ENCODE results near the gene DST. TPM values are rescaled to one million over a fixed set of nuclear protein-coding genes. Genes with fewer than 3 reads are reported as not detected.
A peak's percentile ranks its signal among the peaks of the same experiment; 100 is the strongest.

The DST gene
- total and polyA plus RNA-seq, 2 donors = 125 to 818 TPM

DNA sequence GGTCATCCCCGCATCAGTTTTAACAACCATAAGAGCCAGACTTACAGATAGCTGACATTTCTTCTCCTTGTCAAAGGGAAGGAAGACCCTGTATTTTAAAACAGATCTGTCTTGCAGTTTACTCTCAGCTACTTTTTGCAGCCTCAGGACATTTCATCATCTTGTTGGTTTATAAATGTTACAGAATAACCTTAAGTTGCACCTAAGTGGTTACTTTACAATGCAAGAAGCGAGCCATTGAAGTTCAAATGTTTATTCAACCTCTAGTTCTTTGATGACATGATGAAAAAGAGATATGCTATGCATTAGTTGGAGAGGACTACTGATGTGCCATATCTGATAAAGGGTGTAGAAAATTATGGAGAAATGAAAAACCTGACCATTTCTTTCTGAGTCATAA lies 207.4 kb downstream of the DST start:
- no peak for DNase-seq (ENCODE audit: extremely low spot score)
- H3K36me3 ChIP-seq (ENCODE audit: insufficient read depth) = no peaks in the 10 kb centered on the region
- H3K27ac ChIP-seq (ENCODE audit: low read depth) = no peak overlapping the region
- WGBS = 65% methylated on average over 2 of the region's 2 CpGs
- H3K4me3 ChIP-seq (ENCODE audit: low read depth, low read length) = no peak overlapping the region
- H3K4me1 ChIP-seq (ENCODE audit: insufficient read depth) = no peaks in the 10 kb centered on the region

DNA sequence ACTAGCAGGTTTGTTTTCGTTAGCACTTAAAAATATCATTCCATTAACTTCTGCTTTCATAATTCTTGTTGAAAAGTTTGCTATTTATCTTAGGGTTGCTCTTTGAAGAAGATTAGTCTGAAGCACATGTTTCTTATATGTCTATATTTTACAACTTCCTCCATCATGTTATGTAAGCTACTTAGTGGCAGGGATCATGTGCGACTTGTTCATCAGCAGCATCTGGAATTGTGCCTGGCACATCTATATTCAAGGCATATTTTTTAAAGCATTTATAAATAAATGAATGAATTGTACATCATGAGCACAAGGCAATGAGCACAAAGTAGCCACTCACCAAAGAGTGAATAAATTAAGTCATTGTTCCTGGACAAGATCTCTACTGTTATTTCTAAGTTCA lies 208.1 kb downstream of the DST start:
- H3K4me3 ChIP-seq (ENCODE audit: low read depth, low read length) = no peak overlapping the region
- no peak overlapping the region for H3K27ac ChIP-seq (ENCODE audit: low read depth)
- H3K4me1 ChIP-seq (ENCODE audit: insufficient read depth) = no peaks in the 10 kb centered on the region
- no peaks in the 10 kb centered on the region for H3K36me3 ChIP-seq (ENCODE audit: insufficient read depth)
- no peak for DNase-seq (ENCODE audit: extremely low spot score)
- 81% methylated on average over 2 of the region's 2 CpGs for WGBS

GRCh38 chr6:56433119-56433518 lies 209.6 kb downstream of the DST start:
- 90% methylated on average over 36 of the region's 36 CpGs for WGBS

GRCh38 chr6:56432194-56432593 lies 210.5 kb downstream of the DST start:
- Histone ChIP-seq H3K36me3 (ENCODE audit: insufficient read depth) (no peaks in the 10 kb centered on the region), H3K4me3 (ENCODE audit: low read depth, low read length) (no peak overlapping the region), H3K27ac (ENCODE audit: low read depth) (no peak overlapping the region), H3K4me1 (ENCODE audit: insufficient read depth) (no peaks in the 10 kb centered on the region)
- 98% methylated on average over 24 of the region's 24 CpGs for WGBS
- no peak for DNase-seq (ENCODE audit: extremely low spot score)

More at GRCh38 chr6:56433119-56433518, 209.6 kb downstream of the DST start:
- H3K36me3 ChIP-seq (ENCODE audit: insufficient read depth) = no peaks in the 10 kb centered on the region
- H3K4me1 ChIP-seq (ENCODE audit: insufficient read depth) = no peaks in the 10 kb centered on the region
- no peak overlapping the region for H3K27ac ChIP-seq (ENCODE audit: low read depth)
- DNase-seq (ENCODE audit: extremely low spot score) = no peak
- H3K4me3 ChIP-seq (ENCODE audit: low read depth, low read length) = no peak overlapping the region

DNA sequence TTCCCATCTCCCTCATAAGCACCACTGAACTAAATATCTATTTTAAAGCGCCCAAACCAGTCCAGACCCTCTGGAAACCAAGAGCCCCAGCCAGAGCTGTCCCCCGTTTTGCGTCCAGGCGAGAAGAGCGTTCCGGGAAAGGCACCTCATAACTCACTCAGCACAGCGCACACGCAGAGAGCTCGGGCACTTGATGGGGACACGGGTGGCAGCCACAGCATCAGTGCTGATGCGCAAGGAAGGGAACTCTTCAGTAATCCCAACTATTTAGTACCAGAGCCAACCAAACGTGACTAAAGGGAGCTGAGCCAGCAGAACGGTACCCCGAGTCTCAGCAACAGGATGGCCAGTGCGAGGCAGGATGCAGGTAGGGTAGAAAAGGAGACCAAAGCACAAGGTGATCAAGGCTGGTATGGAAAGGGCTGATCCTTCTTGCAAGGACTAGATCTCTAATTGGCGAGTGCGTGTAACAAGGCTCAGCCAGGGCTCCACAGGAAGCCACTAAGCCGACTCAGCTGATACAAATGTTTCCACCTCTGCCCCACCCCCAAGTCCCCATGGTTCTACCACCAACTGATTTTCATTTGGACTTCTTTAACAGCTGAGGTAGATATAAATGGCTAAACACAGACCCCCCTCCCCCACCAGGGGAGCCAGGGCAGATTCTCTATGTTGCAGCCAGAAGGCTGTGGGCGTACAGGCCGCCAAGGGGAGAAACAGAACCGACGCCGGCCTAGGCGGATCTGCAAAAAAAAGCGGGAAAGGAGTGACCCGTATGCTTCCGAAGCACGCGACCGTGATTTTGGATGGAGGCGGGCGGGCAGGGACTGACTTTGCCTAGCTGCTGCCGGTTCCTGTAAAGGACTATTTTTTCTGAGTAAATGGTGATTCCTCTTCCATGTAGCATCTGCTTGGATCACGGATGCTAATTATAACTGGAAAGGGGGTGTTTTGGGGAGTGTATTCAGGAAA lies 211.8 kb downstream of the DST start:
- DNase-seq (ENCODE audit: extremely low spot score) = no peak
- no peak overlapping the region for H3K4me3 ChIP-seq (ENCODE audit: low read depth, low read length)
- no peaks in the 10 kb centered on the region for H3K4me1 ChIP-seq (ENCODE audit: insufficient read depth)
- no peaks in the 10 kb centered on the region for H3K36me3 ChIP-seq (ENCODE audit: insufficient read depth)
- WGBS = 90% methylated on average over 34 of the region's 34 CpGs
- no peak overlapping the region for H3K27ac ChIP-seq (ENCODE audit: low read depth)

- Histone ChIP-seq H3K4me3 (ENCODE audit: low read depth, low read length) (no peak overlapping the region), H3K36me3 (ENCODE audit: insufficient read depth) (no peaks in the 10 kb centered on the region), H3K27ac (ENCODE audit: low read depth) (no peak overlapping the region), H3K4me1 (ENCODE audit: insufficient read depth) (no peaks in the 10 kb centered on the region)
- 70% methylated on average over 4 of the region's 4 CpGs for WGBS
- no peak for DNase-seq (ENCODE audit: extremely low spot score)
Observed at GRCh38 chr6:56424542-56425083, 218.1 kb downstream of the DST start.

DNA sequence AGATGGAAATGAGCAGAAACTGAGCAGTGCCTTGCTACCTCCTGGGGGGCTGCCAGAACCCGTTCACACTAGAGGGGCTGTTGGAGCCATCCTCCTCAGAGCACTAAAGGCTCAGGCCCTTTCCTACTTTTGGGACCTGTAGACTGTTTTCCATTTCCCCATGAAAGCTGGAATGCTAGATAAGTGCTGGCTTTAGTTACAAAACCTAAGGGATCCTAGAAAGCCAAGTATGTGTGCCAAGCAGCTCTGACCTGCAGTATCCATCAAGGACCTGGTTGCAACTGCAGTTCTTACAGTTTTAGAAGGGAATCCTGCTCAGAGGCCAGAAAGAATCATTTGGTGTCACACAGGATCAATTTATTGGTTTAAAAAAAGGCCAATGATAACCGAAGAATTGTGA lies 218.6 kb downstream of the DST start:
- no peak overlapping the region for H3K27ac ChIP-seq (ENCODE audit: low read depth)
- no peaks in the 10 kb centered on the region for H3K4me1 ChIP-seq (ENCODE audit: insufficient read depth)
- H3K36me3 ChIP-seq (ENCODE audit: insufficient read depth) = no peaks in the 10 kb centered on the region
- no peak overlapping the region for H3K4me3 ChIP-seq (ENCODE audit: low read depth, low read length)
- DNase-seq (ENCODE audit: extremely low spot score) = no peak
- WGBS = 31% methylated on average over 2 of the region's 2 CpGs

DNA sequence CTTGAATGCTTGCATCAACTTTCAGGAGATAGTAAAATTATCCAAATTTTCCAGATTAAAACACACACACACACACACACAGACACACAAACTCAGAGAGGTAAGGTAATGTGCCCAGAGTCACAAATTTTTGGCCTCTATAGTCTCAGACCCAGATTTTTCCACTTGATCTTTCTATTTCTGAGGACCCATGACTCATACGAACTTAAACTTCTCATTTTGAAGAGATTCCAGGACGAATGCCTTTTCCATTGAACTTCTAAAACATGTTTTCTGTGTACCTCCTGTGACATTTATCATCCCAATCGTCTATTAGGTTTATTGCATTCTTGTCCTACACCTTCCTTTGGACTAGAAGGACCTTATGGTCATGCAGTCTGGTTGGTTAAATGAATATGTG lies 222.4 kb downstream of the DST start:
- H3K27ac ChIP-seq (ENCODE audit: low read depth) = no peak overlapping the region
- 54% methylated on average over 3 of the region's 3 CpGs for WGBS
- DNase-seq (ENCODE audit: extremely low spot score) = no peak

DNA sequence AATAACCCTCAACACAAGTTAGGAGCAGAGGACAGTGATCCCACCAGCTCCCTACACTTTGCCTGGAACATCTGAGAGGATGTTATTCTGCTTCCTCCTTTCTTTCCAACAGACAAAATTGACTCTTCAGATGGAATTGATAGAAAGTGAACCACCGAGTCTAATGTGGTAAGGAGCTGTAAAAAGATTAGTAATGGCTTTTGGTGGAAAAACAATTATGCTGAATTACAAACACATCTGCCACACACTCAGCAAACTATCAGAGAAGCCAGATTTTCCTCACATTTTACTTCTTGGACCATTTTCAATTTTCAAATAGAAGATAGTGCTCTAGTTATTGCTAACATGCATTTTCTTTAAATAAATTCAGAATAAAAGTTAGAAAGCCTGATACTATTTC lies 223.5 kb downstream of the DST start:
- H3K36me3 ChIP-seq (ENCODE audit: insufficient read depth) = no peaks in the 10 kb centered on the region
- no peak for DNase-seq (ENCODE audit: extremely low spot score)
- 46% methylated on average over 1 of the region's 1 CpG for WGBS
- no peaks in the 10 kb centered on the region for H3K4me1 ChIP-seq (ENCODE audit: insufficient read depth)
- no peak overlapping the region for H3K4me3 ChIP-seq (ENCODE audit: low read depth, low read length)
- H3K27ac ChIP-seq (ENCODE audit: low read depth) = no peak overlapping the region

More for the DNA sequence above, 222.4 kb downstream of the DST start:
- Histone ChIP-seq H3K36me3 (ENCODE audit: insufficient read depth) (no peaks in the 10 kb centered on the region), H3K4me3 (ENCODE audit: low read depth, low read length) (no peak overlapping the region), H3K4me1 (ENCODE audit: insufficient read depth) (no peaks in the 10 kb centered on the region)

DNA sequence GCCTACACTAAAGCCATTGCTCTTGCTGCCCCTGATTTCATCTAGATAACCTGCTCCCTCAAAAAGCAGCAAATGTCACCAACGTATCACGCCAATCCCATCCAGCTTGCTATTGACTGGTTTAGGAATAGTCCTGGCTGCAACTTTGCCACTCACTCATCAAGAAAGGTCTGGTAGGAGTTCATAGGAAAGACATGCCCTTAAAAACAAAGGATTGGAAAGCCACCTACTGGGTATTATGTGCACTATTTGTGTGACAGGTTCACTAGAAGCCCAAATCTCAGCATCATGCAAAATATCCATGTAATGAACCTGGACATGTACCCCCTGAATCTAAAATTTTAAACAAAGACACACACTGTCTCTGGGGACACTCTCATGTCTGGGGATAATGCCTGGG lies 224.9 kb downstream of the DST start:
- H3K4me1 ChIP-seq (ENCODE audit: insufficient read depth) = no peaks in the 10 kb centered on the region
- H3K36me3 ChIP-seq (ENCODE audit: insufficient read depth) = no peaks in the 10 kb centered on the region
- no peak overlapping the region for H3K4me3 ChIP-seq (ENCODE audit: low read depth, low read length)
- no peak overlapping the region for H3K27ac ChIP-seq (ENCODE audit: low read depth)
- no peak for DNase-seq (ENCODE audit: extremely low spot score)
- WGBS = 98% methylated on average over 2 of the region's 2 CpGs

DNA sequence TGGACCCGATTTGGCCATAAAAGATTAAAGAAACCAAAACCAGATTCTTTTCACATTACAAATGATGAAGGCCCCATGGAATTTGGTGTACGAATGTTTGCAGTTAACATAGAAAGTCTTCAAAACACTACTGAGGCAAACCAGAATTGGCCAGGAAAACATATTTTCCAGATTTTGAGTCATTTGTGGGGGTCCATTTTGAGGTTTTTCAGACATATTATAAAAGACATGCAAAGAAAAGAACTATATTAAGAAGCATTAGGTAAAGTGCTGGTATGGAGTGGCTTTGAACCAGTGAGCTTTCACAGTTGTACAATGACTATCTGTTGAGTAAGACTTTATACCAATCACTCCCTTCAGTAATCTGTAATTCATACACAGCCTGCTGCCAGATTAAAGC lies 226.4 kb downstream of the DST start:
- 58% methylated on average over 2 of the region's 2 CpGs for WGBS

DNA sequence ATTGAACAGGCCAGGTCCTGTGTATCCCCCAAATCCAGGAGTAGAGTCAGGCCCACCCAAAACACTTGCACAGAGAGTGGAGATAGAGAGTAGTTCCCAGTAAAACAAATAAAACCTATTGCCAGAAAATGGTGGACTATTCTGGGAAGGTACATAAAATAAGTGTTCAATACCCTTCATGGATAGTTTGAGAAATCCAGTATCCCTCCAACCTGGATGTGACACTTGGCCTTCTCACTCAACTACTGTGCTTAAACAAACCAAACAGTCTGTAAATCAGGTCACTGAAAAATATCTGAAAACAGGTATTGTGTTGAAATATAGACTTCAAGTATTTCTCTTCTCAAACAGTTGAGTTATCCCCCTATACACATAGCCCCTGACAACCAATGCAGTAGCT lies 233.7 kb downstream of the DST start:
- H3K4me1 ChIP-seq (ENCODE audit: insufficient read depth) = no peaks in the 10 kb centered on the region
- H3K36me3 ChIP-seq (ENCODE audit: insufficient read depth) = no peaks in the 10 kb centered on the region
- no peak for DNase-seq (ENCODE audit: extremely low spot score)
- H3K27ac ChIP-seq (ENCODE audit: low read depth) = peak overlapping the region; percentile 10
- no peak overlapping the region for H3K4me3 ChIP-seq (ENCODE audit: low read depth, low read length)

More for the DNA sequence above, 226.4 kb downstream of the DST start:
- Histone ChIP-seq H3K4me1 (ENCODE audit: insufficient read depth) (no peaks in the 10 kb centered on the region), H3K4me3 (ENCODE audit: low read depth, low read length) (no peak overlapping the region), H3K27ac (ENCODE audit: low read depth) (no peak overlapping the region), H3K36me3 (ENCODE audit: insufficient read depth) (no peaks in the 10 kb centered on the region)
- DNase-seq (ENCODE audit: extremely low spot score) = no peak
